Measurements from ENCODE around the gene ACBD4.

ACBD4 gene

GRCh38 chr17:45104497-45104896 is 31.0 kb upstream of the ACBD4 start:
- DNase-seq (ENCODE audit: low read depth in 2 of 2), result no peak

GRCh38 chr17:45104907-45105624 is 30.4 kb upstream of the ACBD4 start:
- DNase-seq (ENCODE audit: low read depth in 2 of 2), result no peak

GRCh38 chr17:45106096-45106495 is 29.4 kb upstream of the ACBD4 start:
- no peak for DNase-seq (ENCODE audit: low read depth in 2 of 2)

GRCh38 chr17:45106582-45106981 is 28.9 kb upstream of the ACBD4 start:
- DNase-seq (ENCODE audit: low read depth in 2 of 2), result no peak

- DNase-seq (ENCODE audit: low read depth in 2 of 2), result no peak
Measured at GRCh38 chr17:45107293-45108010, 28.0 kb upstream of the ACBD4 start.

GRCh38 chr17:45108051-45108450 is 27.4 kb upstream of the ACBD4 start:
- no peak for DNase-seq (ENCODE audit: low read depth in 2 of 2)

- no peak for DNase-seq (ENCODE audit: low read depth in 2 of 2)
Measured at GRCh38 chr17:45108595-45109521, 26.6 kb upstream of the ACBD4 start.

GRCh38 chr17:45110676-45111611 is 24.5 kb upstream of the ACBD4 start:
- DNase-seq (ENCODE audit: low read depth in 2 of 2), result no peak

GRCh38 chr17:45111850-45112249 is 23.6 kb upstream of the ACBD4 start:
- no peak for DNase-seq (ENCODE audit: low read depth in 2 of 2)

- DNase-seq (ENCODE audit: low read depth in 2 of 2), result no peak
Measured at GRCh38 chr17:45112559-45113423, 22.7 kb upstream of the ACBD4 start.

- no peak for DNase-seq (ENCODE audit: low read depth in 2 of 2)
Measured at GRCh38 chr17:45113424-45113754, 22.1 kb upstream of the ACBD4 start.

GRCh38 chr17:45114117-45114932 is 21.2 kb upstream of the ACBD4 start:
- DNase-seq (ENCODE audit: low read depth in 2 of 2), result no peak

GRCh38 chr17:45115015-45115625 is 20.4 kb upstream of the ACBD4 start:
- DNase-seq (ENCODE audit: low read depth in 2 of 2), result no peak

GRCh38 chr17:45115871-45116270 is 19.6 kb upstream of the ACBD4 start:
- DNase-seq (ENCODE audit: low read depth in 2 of 2), result no peak

- DNase-seq (ENCODE audit: low read depth in 2 of 2), result no peak
Measured at GRCh38 chr17:45116434-45117016, 19.0 kb upstream of the ACBD4 start.

GRCh38 chr17:45117334-45117733 is 18.2 kb upstream of the ACBD4 start:
- DNase-seq (ENCODE audit: low read depth in 2 of 2), result no peak

GRCh38 chr17:45117848-45118646 is 17.4 kb upstream of the ACBD4 start:
- DNase-seq (ENCODE audit: low read depth in 2 of 2), result no peak

- no peak for DNase-seq (ENCODE audit: low read depth in 2 of 2)
Measured at GRCh38 chr17:45118691-45119090, 16.8 kb upstream of the ACBD4 start.
